Psoas muscle (tissue), 8 donors: Measurements from ENCODE around the gene VEPH1. TPM values are rescaled to one million over a fixed set of nuclear protein-coding genes. Genes with fewer than 3 reads are reported as not detected.
"Not testable (repeated sequence)": the region's sequence is repeated elsewhere in the genome, so short reads cannot be mapped to it uniquely, and the experiment has no call there.

Source experiments
- ATAC-seq, 4 donors: fragments of 200-7000 bp; cut with Tn5 transposase; one replicate each; pipeline ENCODE4 v1.9.1; 2020; ENCODE audit warnings: moderate library complexity in 3 of 4, mild to moderate bottlenecking in 2 of 4
- DNase-seq, 2 donors: peaks; one replicate each; pipeline ENCODE4 v3.0.0-alpha.2; 2020
- H3K27ac ChIP-seq: fragments of 200-600 bp; one replicate; pipeline ENCODE4 v1.8.0; 2022
- H3K27me3 ChIP-seq, 3 donors: fragments of 200-600 bp in 1 of 3; one replicate each; pipeline versions ENCODE4 v1.6.1 to v1.8.0; 2013 to 2022; ENCODE audit warnings: low read length in 2 of 3, mild to moderate bottlenecking in 2 of 3, moderate library complexity in 1 of 3; ENCODE audit not compliant: insufficient read depth in 3 of 3
- H3K36me3 ChIP-seq, 2 donors: fragments of 200-600 bp in 1 of 2; one replicate each; pipeline versions ENCODE4 v1.6.1 to v1.8.0; 2013 to 2022; ENCODE audit warnings: low read depth in 1 of 2, mild to moderate bottlenecking in 1 of 2, moderate library complexity in 1 of 2; ENCODE audit not compliant: insufficient read depth in 1 of 2
- H3K4me1 ChIP-seq: fragments of 200-600 bp; one replicate; pipeline ENCODE4 v1.8.0; 2022
- H3K4me3 ChIP-seq: fragments of 200-600 bp; one replicate; pipeline ENCODE4 v1.8.0; 2022; ENCODE audit warnings: mild to moderate bottlenecking
- H3K9me3 ChIP-seq: fragments of 200-600 bp; one replicate; pipeline ENCODE4 v1.8.0; 2022
- CTCF ChIP-seq: fragments of 200-600 bp; IDR thresholded peaks from one replicate; pipeline ENCODE4 v1.8.0; 2022; ENCODE audit warnings: antibody characterized with exemption
- WGBS, 3 donors: extraction: QIAGEN DNeasy Blood & Tissue Kit; methylation state at CpG; one replicate each; pipeline versions ENCODE4 v1.1.6 to v1.1.7; 2013; 5-methylcytosine and 5-hydroxymethylcytosine counted together
- intact Hi-C, 2 donors: fragments of 100-400 bp; cut with DNase I; formaldehyde crosslinking; loops; one replicate each; pipeline versions ENCODE4 v1.11.0 to v1.14.2; 2022
- polyA plus RNA-seq, 3 donors: library from polyadenylated mRNA; stranded (reverse); fragments of 200-250 nt; gene quantifications; one replicate each; pipeline ENCODE4 v1.2.3, GENCODE V29; 2013
- total RNA-seq, 4 donors: library from RNA; stranded (reverse); fragmentation: NEBNext Ultra II Directional in 2 of 4; extraction: Animal tissue kit (Norgen Biotek cat#: 25700) in 2 of 4; gene quantifications; one replicate each; pipeline versions ENCODE4 v1.2.1 to v1.2.4, GENCODE V29; 2021 to 2023
- donor health status: healthy with polysubstance abuse.
- donor health status: DM: no; HTN: no; CAD: no; lungs with moderate emphysema.
- donor health status: Bipolar disorder and iron deficiency.
- donor health status: healthy.
- donor health status: DM: yes; HTN: yes; CAD: no.
- donor health status: DM: no; HTN: no; CAD: no.
- donor health status: DM: no; HTN: no; CAD: no.
- donor health status: DM: yes; HTN: yes; CAD: no.

VEPH1 gene
- total and polyA plus RNA-seq, 7 donors, result 0.14 to 0.34 (median 0.25) TPM; not detected in 2

GRCh38 chr3:157330206-157330605 is 173.0 kb downstream of the VEPH1 start:
- 89 to 95% (median 94%) methylated on average over 1 of the region's 1 CpG for WGBS, 3 donors
- intact Hi-C loops, result no loop called here
- Histone ChIP-seq H3K27me3 (no peaks in the 10 kb centered on the region), H3K4me3 (no peak overlapping the region), H3K4me1 (no peaks in the 10 kb centered on the region), H3K27ac (no peak overlapping the region), H3K36me3 (no peaks in the 10 kb centered on the region), H3K9me3 (no peaks in the 10 kb centered on the region)
- DNase-seq (no peak), ATAC-seq (no peak)
- TF ChIP-seq CTCF, result no peak

- TF ChIP-seq CTCF, result no peak
- WGBS, 3 donors, result 73 to 75% (median 74%) methylated on average over 2 of the region's 2 CpGs
- intact Hi-C loops, result no loop called here
- no peaks in the 10 kb centered on the region for H3K4me1 ChIP-seq
- no peak overlapping the region for H3K27ac ChIP-seq
- DNase-seq (no peak), ATAC-seq (no peak)
- no peaks in the 10 kb centered on the region for H3K9me3 ChIP-seq
- H3K4me3 ChIP-seq, result no peak overlapping the region
- no peaks in the 10 kb centered on the region for H3K36me3 ChIP-seq
- no peaks in the 10 kb centered on the region for H3K27me3 ChIP-seq
These were observed 173.7 kb downstream of the VEPH1 start for GRCh38 chr3:157329551-157329950.

GRCh38 chr3:157327837-157328236 is 175.4 kb downstream of the VEPH1 start:
- Histone ChIP-seq H3K9me3 (no peaks in the 10 kb centered on the region), H3K27ac (no peak overlapping the region), H3K36me3 (no peaks in the 10 kb centered on the region), H3K27me3 (no peaks in the 10 kb centered on the region), H3K4me3 (no peak overlapping the region), H3K4me1 (no peaks in the 10 kb centered on the region)
- ATAC-seq (no peak), DNase-seq (no peak)
- intact Hi-C loops, result no loop called here
- WGBS, 3 donors, result 83 to 90% (median 87%) methylated on average over 3 of the region's 3 CpGs
- TF ChIP-seq CTCF, result no peak

- WGBS, 3 donors, result 71 to 85% (median 83%) methylated on average over 1 of the region's 1 CpG
- no peak overlapping the region for H3K4me3 ChIP-seq
- intact Hi-C loops, result no loop called here
- TF ChIP-seq CTCF, result no peak
- no peaks in the 10 kb centered on the region for H3K36me3 ChIP-seq
- H3K4me1 ChIP-seq, result no peaks in the 10 kb centered on the region
- no peaks in the 10 kb centered on the region for H3K9me3 ChIP-seq
- DNase-seq, result no peak
- H3K27me3 ChIP-seq, result no peaks in the 10 kb centered on the region
- no peak for ATAC-seq
- no peak overlapping the region for H3K27ac ChIP-seq
These were observed 176.2 kb downstream of the VEPH1 start for GRCh38 chr3:157327018-157327417.

- WGBS, 3 donors, result 89 to 93% (median 91%) methylated on average over 1 of the region's 1 CpG
- DNase-seq, H3K4me1 ChIP-seq, H3K9me3 ChIP-seq, H3K36me3 ChIP-seq, intact Hi-C loops, H3K27ac ChIP-seq, ATAC-seq, H3K4me3 ChIP-seq, H3K27me3 ChIP-seq: not testable (repeated sequence)
These were observed 178.3 kb downstream of the VEPH1 start for GRCh38 chr3:157324869-157325268.
